Esophagus muscularis mucosa (tissue), 4 donors: ENCODE measurements around the gene PKP4. TPM values are rescaled to one million over a fixed set of nuclear protein-coding genes. Genes with fewer than 3 reads are reported as not detected.

Experiments
- DNase-seq: peaks from one replicate; pipeline ENCODE4 v3.0.0-alpha.2; 2017; ENCODE audit errors: extremely low spot score
- H3K27ac ChIP-seq, 4 donors: fragments of 200-600 bp; sonication (generic); replicated peaks in 1 of 4; 1 replicate in 3 of 4; 2 replicates in 1 of 4; pipeline ENCODE4 v1.5.1; 2016 to 2019; ENCODE audit warnings: mild to moderate bottlenecking in 1 of 4
- H3K27me3 ChIP-seq, 4 donors: fragments of 200-600 bp; sonication (generic); one replicate each; pipeline versions ENCODE4 v1.5.1 to v1.6.0; 2016 to 2019
- H3K36me3 ChIP-seq, 4 donors: fragments of 200-600 bp; sonication (generic); one replicate each; pipeline ENCODE4 v1.5.1; 2016 to 2019
- H3K4me1 ChIP-seq, 4 donors: fragments of 200-600 bp; sonication (generic); one replicate each; pipeline ENCODE4 v1.5.1; 2016 to 2019
- H3K4me3 ChIP-seq, 4 donors: fragments of 200-600 bp; sonication (generic); 1 replicate in 2 of 4; 2 replicates in 2 of 4; pipeline ENCODE4 v1.5.1; 2016 to 2019; ENCODE audit warnings: mild to moderate bottlenecking in 4 of 4, moderate library complexity in 1 of 4
- H3K9me3 ChIP-seq, 4 donors: fragments of 200-600 bp; sonication (generic); 1 replicate in 3 of 4; 2 replicates in 1 of 4; pipeline ENCODE4 v1.5.1; 2016 to 2019
- EP300 ChIP-seq: sonication (generic); formaldehyde crosslinking; IDR thresholded peaks from one replicate; pipeline ENCODE4 v1.6.1; 2017; ENCODE audit warnings: antibody characterized with exemption
- POLR2A ChIP-seq: fragments of 450-650 bp; IDR thresholded peaks from one replicate; pipeline ENCODE4 v1.6.1; 2017; ENCODE audit warnings: antibody characterized with exemption, moderate library complexity, mild to moderate bottlenecking, low read depth
- POLR2AphosphoS5 ChIP-seq, 2 donors: sonication (generic); formaldehyde crosslinking; IDR thresholded peaks; one replicate each; pipeline ENCODE4 v1.6.1; 2017; ENCODE audit warnings: antibody characterized with exemption in 2 of 2
- WGBS: methylation state at CpG from one replicate; pipeline ENCODE4 v1.1.5; 2018; 5-methylcytosine and 5-hydroxymethylcytosine counted together
- intact Hi-C: fragments of 100-400 bp; cut with DNase I; formaldehyde crosslinking; loops from one replicate; pipeline ENCODE4 v1.15.1; 2023
- total RNA-seq, 4 donors: library from RNA; depleted of rRNA; stranded (reverse); fragments of >200 nt; gene quantifications; one replicate each; pipeline versions ENCODE4 v1.1.0 to v1.2.1, GENCODE V29; 2016
- TF ChIP-seq, protein P1 (sequence below), 3 experiments: fragments of 200-600 bp in 2 of 3; fragments of 450-650 bp in 1 of 3; sonication (generic) in 2 of 3; IDR thresholded peaks; one replicate each; pipeline ENCODE4 v1.5.1; 2017 to 2019; ENCODE audit warnings: antibody characterized with exemption in 3 of 3, mild to moderate bottlenecking in 2 of 3, moderate library complexity in 1 of 3

The PKP4 gene
- total RNA-seq, 4 donors from 2014 or later, result 79.7 to 131 (median 93.0) TPM

DNA sequence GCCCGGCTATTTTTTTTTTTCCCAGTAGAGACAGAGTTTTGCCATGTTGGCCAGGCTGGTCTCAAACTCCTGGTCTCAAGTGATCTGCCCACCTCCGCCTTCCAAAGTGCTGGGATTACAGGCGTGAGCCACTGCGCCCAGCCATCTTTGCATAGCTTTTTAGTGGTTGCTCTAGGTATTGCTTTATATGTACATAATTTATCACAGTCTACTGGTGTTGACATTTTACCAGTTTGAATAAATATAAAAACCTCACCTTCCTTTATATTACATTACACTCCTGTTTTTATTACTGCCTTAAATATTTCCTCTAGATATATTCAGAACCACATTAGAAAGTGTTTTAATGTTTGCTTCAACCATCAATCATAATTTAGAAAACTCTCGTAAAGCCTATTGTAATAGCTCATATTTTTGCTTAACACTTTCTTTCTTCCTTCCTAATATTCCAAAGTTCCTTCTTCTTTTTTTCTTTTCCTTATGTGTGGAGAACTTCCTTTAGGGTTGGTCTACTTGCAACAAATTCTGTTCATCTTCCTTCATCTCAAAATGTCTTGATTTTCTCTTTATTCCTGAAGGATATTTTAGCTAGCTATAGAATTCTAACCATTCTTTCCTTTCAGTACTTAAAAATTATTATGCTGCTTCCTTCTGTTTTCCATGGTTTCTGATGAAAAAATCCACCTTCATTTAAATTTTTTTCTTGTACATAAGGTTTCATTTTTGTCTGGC, 256.2 kb downstream of the PKP4 start:
- intact Hi-C loops, result no loop called here
- Histone ChIP-seq H3K9me3 (peaks cover 0 to 4% (median 0%) of the 10 kb centered on the region in 4 donors), H3K4me1 (peaks cover 0 to 20% (median 13%) of the 10 kb centered on the region in 4 donors), H3K4me3 (no peak overlapping the region), H3K27ac (no peak overlapping the region), H3K36me3 (no peaks in the 10 kb centered on the region), H3K27me3 (no peaks in the 10 kb centered on the region)
- TF ChIP-seq, protein P1, sequence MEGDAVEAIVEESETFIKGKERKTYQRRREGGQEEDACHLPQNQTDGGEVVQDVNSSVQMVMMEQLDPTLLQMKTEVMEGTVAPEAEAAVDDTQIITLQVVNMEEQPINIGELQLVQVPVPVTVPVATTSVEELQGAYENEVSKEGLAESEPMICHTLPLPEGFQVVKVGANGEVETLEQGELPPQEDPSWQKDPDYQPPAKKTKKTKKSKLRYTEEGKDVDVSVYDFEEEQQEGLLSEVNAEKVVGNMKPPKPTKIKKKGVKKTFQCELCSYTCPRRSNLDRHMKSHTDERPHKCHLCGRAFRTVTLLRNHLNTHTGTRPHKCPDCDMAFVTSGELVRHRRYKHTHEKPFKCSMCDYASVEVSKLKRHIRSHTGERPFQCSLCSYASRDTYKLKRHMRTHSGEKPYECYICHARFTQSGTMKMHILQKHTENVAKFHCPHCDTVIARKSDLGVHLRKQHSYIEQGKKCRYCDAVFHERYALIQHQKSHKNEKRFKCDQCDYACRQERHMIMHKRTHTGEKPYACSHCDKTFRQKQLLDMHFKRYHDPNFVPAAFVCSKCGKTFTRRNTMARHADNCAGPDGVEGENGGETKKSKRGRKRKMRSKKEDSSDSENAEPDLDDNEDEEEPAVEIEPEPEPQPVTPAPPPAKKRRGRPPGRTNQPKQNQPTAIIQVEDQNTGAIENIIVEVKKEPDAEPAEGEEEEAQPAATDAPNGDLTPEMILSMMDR (IDR thresholded peaks at IDR 0.05), result no peak
- TF ChIP-seq EP300, result no peak
- no peak for TF ChIP-seq POLR2AphosphoS5 (IDR thresholded peaks at IDR 0.05)
- TF ChIP-seq POLR2A, result no peak
- peak; percentile 12 for DNase-seq
- 90% methylated on average over 5 of the region's 5 CpGs for WGBS

DNA sequence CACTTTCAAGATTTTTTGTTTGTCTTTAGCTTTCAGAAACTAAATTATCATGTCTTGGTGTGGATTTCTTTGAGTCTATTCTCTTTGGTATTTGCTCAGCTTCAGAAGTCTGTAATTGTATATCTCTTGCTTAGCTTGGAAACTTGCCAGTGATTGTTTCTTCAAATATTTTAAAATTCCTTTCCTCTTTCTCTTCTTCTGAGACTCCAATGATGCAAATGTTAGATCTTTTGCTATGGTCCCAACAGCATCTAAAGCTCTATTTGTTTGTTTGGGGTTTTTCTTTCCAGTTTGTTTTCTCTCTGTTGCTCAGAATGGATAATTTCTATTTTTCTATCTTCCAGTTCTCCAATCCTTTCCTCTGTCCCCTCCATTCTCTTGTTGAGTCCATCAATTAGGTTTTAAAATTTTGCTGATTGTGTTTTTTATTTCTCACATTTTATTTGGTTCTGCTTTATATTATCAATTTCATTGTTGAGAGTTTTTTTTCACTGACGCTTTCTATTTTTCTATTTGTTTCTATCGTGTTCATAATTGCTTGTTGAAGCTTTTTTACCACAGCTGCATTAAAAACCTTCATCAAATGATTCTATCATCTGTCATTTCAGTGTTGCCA, 256.9 kb downstream of the PKP4 start:
- intact Hi-C loops, result no loop called here
- Histone ChIP-seq H3K4me1 (peaks cover 0 to 26% (median 13%) of the 10 kb centered on the region in 4 donors), H3K27ac (no peak overlapping the region), H3K36me3 (no peaks in the 10 kb centered on the region), H3K27me3 (no peaks in the 10 kb centered on the region), H3K4me3 (no peak overlapping the region), H3K9me3 (peaks cover 0 to 4% (median 0%) of the 10 kb centered on the region in 4 donors)
- WGBS, result 95% methylated on average over 2 of the region's 2 CpGs
- no peak for DNase-seq
- TF ChIP-seq, protein P1 (IDR thresholded peaks at IDR 0.05), result no peak
- no peak for TF ChIP-seq EP300
- no peak for TF ChIP-seq POLR2A
- no peak for TF ChIP-seq POLR2AphosphoS5 (IDR thresholded peaks at IDR 0.05)

DNA sequence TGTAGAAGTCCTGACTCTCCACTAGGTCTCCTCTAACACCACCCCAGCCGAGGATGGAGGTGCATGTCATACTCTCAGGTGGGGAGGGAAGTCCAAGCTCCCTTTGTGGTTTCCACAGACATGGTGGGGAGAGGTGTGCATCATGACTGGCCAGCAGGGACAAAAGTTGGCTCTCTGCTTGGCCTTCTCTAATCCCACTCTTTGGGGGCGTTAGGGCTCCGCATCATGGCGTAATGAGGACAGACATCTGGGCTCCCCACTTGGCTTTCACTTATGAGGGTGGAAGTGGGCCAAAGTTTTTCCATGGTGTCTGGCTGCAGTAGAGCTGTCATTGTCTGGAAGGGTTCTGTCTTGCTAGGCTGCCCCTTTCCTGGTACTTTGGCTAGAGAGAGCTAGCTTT, 257.7 kb downstream of the PKP4 start:
- intact Hi-C loops, result no loop called here
- no peak overlapping the region for H3K4me3 ChIP-seq
- peaks cover 0 to 28% (median 13%) of the 10 kb centered on the region in 4 donors for H3K4me1 ChIP-seq
- H3K36me3 ChIP-seq, result no peaks in the 10 kb centered on the region
- H3K27ac ChIP-seq, result no peak overlapping the region
- DNase-seq, result peak; percentile 45
- H3K27me3 ChIP-seq, result no peaks in the 10 kb centered on the region
- TF ChIP-seq POLR2A (no peak), EP300 (no peak), POLR2AphosphoS5 (IDR thresholded peaks at IDR 0.05) (no peak)
- TF ChIP-seq, protein P1 (IDR thresholded peaks at IDR 0.05), result no peak
- WGBS, result 69% methylated on average over 4 of the region's 4 CpGs
- H3K9me3 ChIP-seq, result peaks cover 0 to 4% (median 0%) of the 10 kb centered on the region in 4 donors

DNA sequence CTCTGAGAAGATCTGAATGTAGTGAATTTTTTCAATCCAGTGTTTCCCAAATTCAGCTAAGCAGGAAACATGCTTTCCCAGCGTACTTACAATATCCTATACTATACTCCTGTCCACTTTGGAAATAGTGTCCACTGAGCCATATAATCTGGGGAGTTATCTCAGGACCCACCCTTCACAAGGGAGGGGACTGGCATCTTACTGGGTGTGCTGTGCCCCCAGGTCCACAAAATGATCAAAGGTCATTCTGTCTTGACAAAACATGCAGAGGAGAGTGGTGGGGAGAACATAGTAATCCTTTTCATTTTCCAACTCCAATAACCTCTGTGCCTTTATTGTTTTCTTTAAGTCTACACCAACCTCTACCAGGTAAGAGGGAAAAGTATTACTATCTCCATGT, 258.6 kb downstream of the PKP4 start:
- Histone ChIP-seq H3K27ac (peak overlapping the region; percentile 18 to 55 (median 46)), H3K4me1 (peaks cover 0 to 28% (median 13%) of the 10 kb centered on the region in 4 donors), H3K9me3 (peaks cover 0 to 4% (median 0%) of the 10 kb centered on the region in 4 donors), H3K36me3 (no peaks in the 10 kb centered on the region), H3K4me3 (no peak overlapping the region), H3K27me3 (peaks cover 0 to 1% (median 0%) of the 10 kb centered on the region in 4 donors)
- intact Hi-C loops, result no loop called here
- TF ChIP-seq POLR2A, result no peak
- TF ChIP-seq, protein P1 (IDR thresholded peaks at IDR 0.05), result no peak
- DNase-seq, result peak; percentile 21
- 79% methylated on average over 1 of the region's 1 CpG for WGBS
